ENCODE data around the gene SMIM21. TPM values are rescaled to one million over a fixed set of nuclear protein-coding genes. Genes with fewer than 3 reads are reported as not detected.

The SMIM21 gene
- total RNA-seq, 2 donors from 2014 or later = not detected

- TF ChIP-seq CTCF (IDR thresholded peaks at IDR 0.05) = no peak
- no peaks in the 10 kb centered on the region for H3K4me1 ChIP-seq
- no peak for DNase-seq
- no peaks in the 10 kb centered on the region for H3K27me3 ChIP-seq
- no peak overlapping the region for H3K9ac ChIP-seq (ENCODE audit: low read depth in 2 of 2, low read length in 2 of 2)
- intact Hi-C loops (cut with DNase I) = no loop called here
- no peak overlapping the region for H3K4me3 ChIP-seq
- H3K9me3 ChIP-seq = no peaks in the 10 kb centered on the region
- no peaks in the 10 kb centered on the region for H3K36me3 ChIP-seq
- H3K27ac ChIP-seq = no peak overlapping the region
These were observed 36.0 kb downstream of the SMIM21 start for GRCh38 chr18:75391279-75392225.

- H3K9ac ChIP-seq (ENCODE audit: low read depth in 2 of 2, low read length in 2 of 2) = no peak overlapping the region
- no peaks in the 10 kb centered on the region for H3K27me3 ChIP-seq
- intact Hi-C loops (cut with DNase I) = no loop called here
- no peaks in the 10 kb centered on the region for H3K36me3 ChIP-seq
- no peak for TF ChIP-seq CTCF (IDR thresholded peaks at IDR 0.05)
- H3K4me3 ChIP-seq = no peak overlapping the region
- no peak for DNase-seq
- no peak overlapping the region for H3K27ac ChIP-seq
- H3K9me3 ChIP-seq = no peaks in the 10 kb centered on the region
- H3K4me1 ChIP-seq = no peaks in the 10 kb centered on the region
These were observed 36.6 kb downstream of the SMIM21 start for GRCh38 chr18:75390854-75391253.

- Histone ChIP-seq H3K27ac (no peak overlapping the region), H3K9ac (ENCODE audit: low read depth in 2 of 2, low read length in 2 of 2) (no peak overlapping the region), H3K36me3 (no peaks in the 10 kb centered on the region), H3K4me1 (no peaks in the 10 kb centered on the region), H3K4me3 (no peak overlapping the region), H3K9me3 (no peaks in the 10 kb centered on the region), H3K27me3 (no peaks in the 10 kb centered on the region)
- TF ChIP-seq CTCF (IDR thresholded peaks at IDR 0.05) = no peak
- DNase-seq = no peak
- intact Hi-C loops (cut with DNase I) = no loop called here
These were observed 43.4 kb downstream of the SMIM21 start for GRCh38 chr18:75384144-75384543.

GRCh38 chr18:75378376-75379315, 48.9 kb downstream of the SMIM21 start:
- H3K4me3 ChIP-seq = no peak overlapping the region
- no peak for TF ChIP-seq CTCF (IDR thresholded peaks at IDR 0.05)
- H3K4me1 ChIP-seq = no peaks in the 10 kb centered on the region
- intact Hi-C loops (cut with DNase I) = no loop called here
- no peaks in the 10 kb centered on the region for H3K27me3 ChIP-seq
- no peak for DNase-seq
- no peaks in the 10 kb centered on the region for H3K36me3 ChIP-seq
- H3K9me3 ChIP-seq = no peaks in the 10 kb centered on the region
- H3K27ac ChIP-seq = no peak overlapping the region
- H3K9ac ChIP-seq (ENCODE audit: low read depth in 2 of 2, low read length in 2 of 2) = no peak overlapping the region

DNA sequence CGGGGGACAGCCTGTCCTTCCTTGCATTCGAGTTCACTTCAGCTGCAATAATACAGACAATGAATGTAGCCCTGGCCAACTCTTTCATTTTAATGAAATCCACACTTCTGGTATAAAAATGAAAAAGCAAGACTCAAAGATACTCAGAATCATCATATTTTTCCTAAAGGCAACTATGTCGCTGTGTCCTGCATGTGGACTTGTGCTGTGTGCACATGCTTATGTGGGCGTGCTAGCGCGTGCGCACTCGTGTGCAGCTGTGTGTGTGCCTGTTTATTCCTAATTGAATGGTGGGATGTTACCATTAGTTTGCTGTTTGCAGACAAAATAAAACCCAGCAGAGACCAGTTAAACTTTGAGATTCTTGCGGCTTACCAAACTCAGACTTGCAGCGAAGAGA, 49.6 kb downstream of the SMIM21 start:
- H3K27ac ChIP-seq = no peak overlapping the region
- intact Hi-C loops (cut with DNase I) = no loop called here
- no peak for DNase-seq
- no peak for TF ChIP-seq CTCF (IDR thresholded peaks at IDR 0.05)
- no peaks in the 10 kb centered on the region for H3K9me3 ChIP-seq
- H3K4me3 ChIP-seq = no peak overlapping the region
- H3K27me3 ChIP-seq = no peaks in the 10 kb centered on the region
- H3K9ac ChIP-seq (ENCODE audit: low read depth in 2 of 2, low read length in 2 of 2) = no peak overlapping the region
- no peaks in the 10 kb centered on the region for H3K36me3 ChIP-seq
- no peaks in the 10 kb centered on the region for H3K4me1 ChIP-seq

Data from colonic mucosa (tissue), 4 donors.